ENCODE results near the gene MAP3K7. TPM values are rescaled to one million over a fixed set of nuclear protein-coding genes. Genes with fewer than 3 reads are reported as not detected.

The MAP3K7 gene
- 28.3 and 47.9 TPM in 2 replicates for total RNA-seq

DNA sequence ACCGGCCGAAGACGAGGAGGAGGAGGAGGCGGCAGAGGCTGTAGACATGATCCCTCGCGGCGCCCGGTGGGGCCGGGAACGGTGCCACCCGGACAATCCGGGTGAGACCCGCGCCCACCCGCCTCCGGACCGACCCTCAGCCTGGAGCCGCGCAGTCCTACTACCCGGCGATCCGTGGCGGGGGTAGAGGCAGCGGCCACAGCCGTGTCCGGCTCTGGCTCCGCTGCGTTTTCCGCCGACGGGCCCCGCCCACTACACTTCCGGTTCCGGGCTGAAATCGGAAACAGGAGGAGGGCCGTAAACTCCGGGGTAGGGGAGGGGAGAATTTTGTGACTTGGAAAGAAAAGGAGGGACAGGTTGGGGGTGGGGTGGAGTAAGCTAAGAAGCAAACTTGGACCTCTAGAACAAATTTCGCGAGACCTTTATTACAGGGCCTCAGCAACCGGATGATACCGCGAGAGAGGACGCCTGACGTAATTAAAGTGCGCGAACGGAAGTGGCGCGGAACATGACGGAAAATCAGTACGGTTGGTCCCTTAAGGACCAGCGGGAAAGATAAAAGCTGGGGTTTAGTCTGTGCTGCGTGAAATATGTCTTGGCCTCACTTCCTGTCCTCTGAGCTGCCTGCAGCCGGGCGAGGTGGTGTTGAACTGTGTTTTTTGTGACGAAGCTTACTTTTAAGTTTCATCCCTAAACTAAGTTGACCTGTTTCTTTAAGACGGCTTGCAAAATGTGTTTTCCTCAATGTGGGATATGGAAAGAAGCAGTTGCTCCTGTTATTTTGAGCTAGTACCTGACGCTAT, at the start of gene MAP3K7:
Gene MAP3K7 (minus strand): TSS at position 237 of the 803 bp plus-strand sequence. CDS start 189 bp downstream, at position 48.
- peak; percentile 94 for DNase-seq (ENCODE audit: low read depth)

- DNase-seq (ENCODE audit: low read depth), result no peak
Measured at GRCh38 chr6:90631046-90631445, 44.2 kb upstream of the MAP3K7 start.

DNA sequence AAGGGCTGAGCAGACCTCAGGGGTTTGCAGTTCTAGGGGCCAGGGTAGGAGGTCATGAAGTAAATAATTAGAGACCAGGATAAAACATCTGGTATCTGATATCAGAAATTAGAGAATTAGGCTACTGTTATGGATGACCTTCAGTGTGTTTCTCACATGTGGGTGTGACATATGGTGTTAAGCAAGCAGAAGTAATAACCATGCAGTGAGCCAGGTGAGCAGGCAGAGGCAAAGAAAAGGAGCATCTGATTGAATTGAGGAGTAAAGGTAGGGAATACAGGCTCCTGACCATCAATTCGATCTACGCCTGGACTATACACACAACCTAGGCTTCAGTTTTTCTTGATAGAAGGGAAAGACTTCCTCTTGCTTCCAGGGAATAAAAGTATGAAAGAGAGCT, 34.7 kb upstream of the MAP3K7 start:
- DNase-seq (ENCODE audit: low read depth), result no peak

GRCh38 chr6:90619221-90619620, 32.3 kb upstream of the MAP3K7 start:
- no peak for DNase-seq (ENCODE audit: low read depth)

- no peak for DNase-seq (ENCODE audit: low read depth)
Measured at GRCh38 chr6:90612313-90612680, 25.4 kb upstream of the MAP3K7 start.

DNA sequence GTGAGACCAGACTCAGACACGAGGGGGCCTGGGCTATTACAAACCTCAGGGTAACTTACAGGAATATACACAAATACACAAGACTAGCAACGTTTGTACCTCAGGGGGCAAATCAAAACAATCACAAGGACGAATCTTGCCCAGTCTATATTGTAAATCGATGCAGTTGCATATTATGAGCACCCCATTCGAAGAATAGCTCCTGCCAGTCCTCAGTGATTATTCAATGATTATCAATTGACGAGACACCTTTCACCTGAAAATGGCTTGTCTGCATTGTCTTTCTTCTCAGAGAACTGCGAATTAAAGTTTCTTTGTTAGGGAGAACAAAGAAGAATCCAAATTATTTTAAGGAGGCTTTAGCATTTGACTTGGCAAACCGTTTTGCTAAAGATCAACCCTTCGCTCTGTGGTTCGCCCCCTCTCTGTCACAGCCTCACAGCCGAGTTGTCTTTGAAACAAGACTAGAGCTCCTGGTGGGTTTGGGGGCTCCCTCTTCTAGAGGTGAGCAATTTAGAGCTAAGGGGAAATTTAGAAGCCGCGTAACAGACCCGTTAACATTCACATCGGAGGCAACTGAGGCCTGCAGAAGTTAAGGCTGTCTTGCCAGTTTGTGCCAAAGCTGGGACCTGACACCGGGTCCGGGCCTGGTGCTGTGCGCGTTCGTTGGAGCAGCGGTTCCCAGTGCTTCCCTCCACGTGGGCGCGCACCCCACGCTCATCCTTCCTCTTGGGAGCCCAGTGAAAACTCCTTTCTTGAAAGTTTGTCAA, 24.9 kb upstream of the MAP3K7 start:
- no peak for DNase-seq (ENCODE audit: low read depth)

DNA sequence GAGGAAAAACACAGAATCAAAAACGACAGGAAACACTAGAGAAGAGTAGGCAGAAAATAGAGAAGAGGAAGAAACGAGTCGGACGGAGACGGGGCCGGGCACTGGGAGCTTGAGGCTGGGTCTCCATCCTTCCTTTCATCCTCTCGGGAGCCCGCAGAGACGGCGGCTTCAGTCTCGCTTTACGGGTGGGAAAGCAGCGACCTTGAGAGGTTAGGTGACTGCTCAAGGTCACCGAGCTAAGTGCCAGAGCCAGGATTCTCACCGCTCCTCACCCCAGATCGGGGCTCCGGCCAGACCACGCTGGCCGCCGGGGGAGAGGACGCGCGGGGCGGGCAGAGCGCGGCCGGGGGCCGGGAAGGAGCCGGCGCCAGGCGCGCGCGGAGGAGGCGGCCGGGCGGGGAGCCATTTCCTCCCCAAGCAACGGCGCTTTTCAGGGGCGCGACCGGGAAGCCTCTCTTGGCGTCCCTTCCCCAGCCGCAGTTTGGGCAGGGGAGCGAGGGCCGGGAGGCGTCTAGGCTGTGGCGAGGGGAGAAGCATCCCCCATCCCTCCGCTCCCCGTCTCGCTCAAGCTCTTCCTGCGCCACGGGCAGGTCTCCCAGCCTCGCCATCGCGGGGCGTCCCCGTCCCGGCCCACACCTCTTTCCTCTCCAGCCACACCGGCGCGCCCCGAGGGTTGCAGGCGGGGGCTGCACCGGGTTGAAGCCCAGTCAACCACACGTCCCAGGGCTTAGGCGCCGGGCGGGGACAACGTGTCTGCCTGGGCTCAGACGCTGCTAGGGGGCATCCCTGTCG, 24.1 kb upstream of the MAP3K7 start:
- no peak for DNase-seq (ENCODE audit: low read depth)

DNA sequence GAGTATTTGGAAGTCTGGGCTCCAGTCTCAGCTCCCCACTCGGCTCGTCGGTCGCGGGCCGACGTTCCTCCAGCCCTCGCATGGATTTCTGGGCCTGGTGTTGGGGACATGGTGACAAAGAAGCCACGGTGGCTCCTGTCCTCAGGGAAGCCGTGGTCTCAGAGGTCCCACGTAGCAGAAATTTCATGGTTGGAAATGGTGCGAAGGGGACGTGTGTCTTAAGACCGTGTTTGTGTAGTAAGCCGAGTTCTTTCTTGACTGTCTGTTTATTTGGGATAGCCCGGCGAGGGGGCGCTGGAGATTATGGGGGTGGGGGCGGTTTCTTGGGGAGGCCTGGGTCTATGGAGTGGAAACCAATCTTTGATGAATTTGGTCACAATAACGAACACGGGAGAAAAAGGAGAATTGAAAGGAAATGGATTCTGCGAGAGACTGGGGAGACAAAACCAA, 23.5 kb upstream of the MAP3K7 start:
- no peak for DNase-seq (ENCODE audit: low read depth)

DNA sequence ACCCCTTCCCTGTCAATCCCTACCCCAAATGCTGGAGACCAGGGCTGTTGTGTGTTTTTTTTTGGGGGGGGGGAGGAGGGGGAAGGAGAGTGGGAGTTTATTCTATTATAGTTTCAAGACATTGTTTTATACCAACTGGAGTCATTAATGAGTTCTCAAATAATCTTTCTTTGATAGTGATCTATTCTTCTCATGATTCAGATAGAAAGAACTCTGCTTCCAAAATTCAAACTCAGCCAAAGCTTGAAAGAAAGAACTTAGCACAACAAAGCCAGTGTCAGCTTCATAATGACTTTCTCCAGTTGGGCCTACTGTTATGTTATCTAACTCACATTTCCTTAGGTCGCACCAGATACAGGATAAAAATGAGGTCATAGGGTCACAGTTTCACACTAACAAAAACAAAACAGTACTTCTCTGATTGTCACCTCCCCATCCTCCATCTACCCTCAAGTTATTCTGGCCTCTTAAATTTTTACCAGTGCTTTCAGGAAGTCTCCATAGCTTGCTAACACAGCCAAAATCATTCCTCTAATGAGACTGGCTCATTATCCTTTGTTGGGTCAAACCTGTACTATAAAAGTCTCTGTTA, 19.0 kb upstream of the MAP3K7 start:
- no peak for DNase-seq (ENCODE audit: low read depth)

GRCh38 chr6:90604546-90604945, 17.7 kb upstream of the MAP3K7 start:
- no peak for DNase-seq (ENCODE audit: low read depth)

- no peak for DNase-seq (ENCODE audit: low read depth)
Measured at GRCh38 chr6:90599151-90599550, 12.3 kb upstream of the MAP3K7 start.

DNA sequence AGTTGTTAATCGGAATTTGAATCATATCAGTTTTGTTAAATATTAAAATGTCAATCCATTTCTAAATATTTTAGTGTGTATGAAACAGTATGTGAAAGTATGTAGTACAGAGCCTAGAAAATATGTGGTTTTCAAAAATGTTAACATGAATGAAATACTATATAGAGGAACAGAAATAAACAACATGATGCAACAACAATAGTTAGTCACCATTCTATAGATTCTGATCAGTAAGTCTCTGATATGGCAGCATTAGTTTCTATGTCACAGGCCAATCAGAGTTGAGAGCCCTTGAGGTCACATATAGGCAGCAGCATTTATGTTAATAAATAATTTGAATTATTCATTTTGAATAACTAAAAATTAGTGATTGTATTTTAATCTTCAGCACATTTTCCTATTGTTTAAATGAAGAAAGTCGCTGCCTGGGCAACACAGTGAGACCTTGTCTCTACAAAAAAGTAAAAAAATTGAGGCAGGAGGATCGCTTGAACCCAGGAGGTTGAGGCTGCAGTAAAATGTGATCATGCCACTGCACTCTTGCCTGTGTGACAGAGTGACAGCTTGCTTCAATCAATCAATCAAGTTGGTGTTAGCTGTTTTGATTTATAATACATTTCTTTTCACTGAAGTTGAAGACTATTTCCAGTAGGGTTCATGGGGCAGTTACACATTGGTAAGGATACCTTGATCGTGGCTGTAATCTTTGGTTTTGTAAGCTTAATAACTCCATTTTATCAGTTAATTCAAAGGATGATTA, 11.5 kb upstream of the MAP3K7 start:
- no peak for DNase-seq (ENCODE audit: low read depth)

- DNase-seq (ENCODE audit: low read depth), result no peak
Measured at GRCh38 chr6:90596967-90597539, 10.2 kb upstream of the MAP3K7 start.

DNA sequence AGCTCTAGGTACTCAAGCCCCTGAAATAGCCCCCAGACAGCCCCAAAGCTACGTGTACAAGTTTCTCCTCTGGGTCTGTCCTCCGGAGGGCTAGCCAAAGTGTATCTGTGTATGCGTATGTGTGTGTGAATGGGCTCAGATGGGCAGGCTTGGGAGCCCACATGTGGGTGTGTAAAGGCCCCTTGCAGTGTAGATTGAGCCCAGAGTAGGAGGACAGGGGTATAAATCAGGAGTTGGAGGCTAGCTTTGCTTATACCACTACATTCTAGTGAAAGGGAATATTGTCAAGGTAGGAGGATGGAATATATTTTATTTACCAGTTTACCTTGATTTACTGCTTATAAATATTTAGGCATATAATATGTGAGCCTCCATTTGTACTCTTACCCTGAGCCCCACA, 9.0 kb upstream of the MAP3K7 start:
- no peak for DNase-seq (ENCODE audit: low read depth)

DNA sequence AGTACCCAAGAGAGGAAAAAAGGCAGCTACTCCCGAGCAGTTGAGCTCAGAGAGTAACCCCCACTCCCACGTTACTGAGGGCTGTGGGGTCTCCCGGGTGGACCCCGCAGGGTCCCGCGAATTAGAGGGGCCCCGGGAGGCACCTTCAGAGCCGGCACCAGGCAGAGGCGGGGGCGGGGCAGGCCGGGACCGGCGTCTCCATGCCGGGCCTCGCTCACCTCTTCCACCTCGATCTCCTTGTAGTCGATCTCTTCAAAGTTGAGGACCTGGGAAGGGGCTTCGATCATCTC, 381 bp downstream of the MAP3K7 start:
- DNase-seq (ENCODE audit: low read depth), result no peak

- DNase-seq (ENCODE audit: low read depth), result no peak
Measured at GRCh38 chr6:90584636-90585255, 2.1 kb downstream of the MAP3K7 start.

DNA sequence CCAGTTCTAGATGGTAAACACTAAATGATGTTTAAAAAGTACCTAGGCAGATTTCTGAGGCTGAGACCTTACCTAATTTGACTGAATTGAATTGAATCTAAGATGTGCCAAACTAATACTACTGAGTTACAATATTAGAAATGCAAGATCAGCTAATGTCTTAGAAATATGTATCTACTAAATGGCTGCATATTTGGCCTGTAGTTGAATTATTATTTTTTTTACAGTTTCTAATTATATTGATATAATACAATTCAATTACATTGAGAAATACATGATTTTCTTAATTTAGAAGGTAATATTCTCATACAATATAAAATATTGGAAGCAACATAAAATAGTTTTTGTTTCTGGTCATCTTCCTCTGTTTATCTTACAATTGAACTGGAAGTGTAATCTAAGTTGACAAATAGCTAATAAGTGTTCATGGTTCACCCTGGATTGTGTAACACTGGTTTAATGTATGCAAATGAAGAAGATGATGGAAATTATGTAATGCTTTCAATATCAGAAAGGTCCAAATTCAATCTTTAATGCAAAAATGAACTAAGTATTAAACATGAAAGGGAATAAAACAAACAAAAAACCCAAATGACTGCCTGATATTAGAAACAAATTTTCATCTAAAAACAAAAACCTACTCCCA, 2.9 kb downstream of the MAP3K7 start:
- no peak for DNase-seq (ENCODE audit: low read depth)

DNA sequence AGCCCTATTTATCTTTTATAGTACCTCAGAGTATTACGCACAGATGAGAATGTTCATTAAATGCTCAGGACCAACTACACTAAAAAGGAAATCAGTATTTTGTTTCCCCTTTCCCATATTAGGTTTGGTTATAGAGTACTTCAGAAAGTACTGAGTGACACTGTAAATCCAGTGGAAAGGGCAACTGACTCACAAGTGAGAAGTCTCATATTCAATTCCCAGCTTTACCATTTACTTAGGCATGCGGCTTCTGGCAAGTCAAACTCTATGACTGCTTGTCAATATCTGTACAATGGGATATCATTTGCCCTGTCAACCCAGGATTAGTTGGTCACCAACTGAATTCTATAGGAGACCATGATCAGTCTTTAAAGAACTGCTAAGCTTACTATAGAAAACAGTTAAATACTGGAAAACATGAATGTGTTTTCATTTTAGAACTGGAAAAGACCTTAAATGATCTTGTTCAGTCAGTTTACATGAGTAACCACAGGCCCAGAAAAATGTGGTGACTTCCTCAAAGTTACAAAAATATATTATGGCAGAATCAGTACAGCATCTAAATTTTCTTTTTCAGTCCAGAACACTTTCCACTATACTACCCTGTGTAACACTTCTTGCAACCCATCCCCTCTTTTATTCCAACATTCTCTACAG, 3.6 kb downstream of the MAP3K7 start:
- no peak for DNase-seq (ENCODE audit: low read depth)

DNA sequence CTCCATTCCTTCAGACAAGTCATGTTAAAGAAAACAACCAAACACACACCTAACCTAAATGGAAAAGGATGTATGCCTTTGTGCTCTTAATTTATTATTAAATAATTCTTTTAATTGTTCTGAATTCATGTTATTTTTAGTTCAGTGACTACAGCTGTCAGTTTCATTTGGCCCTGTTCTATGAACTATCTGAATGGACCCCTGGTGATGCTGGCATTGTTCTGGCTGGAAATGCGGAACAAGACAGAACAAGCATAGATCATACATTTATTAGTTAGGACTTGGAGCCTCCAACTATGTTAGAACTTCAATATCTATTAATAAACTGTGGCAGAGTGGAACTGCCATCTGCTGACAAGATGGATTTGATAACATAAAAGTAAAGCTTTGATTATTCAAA, 5.7 kb downstream of the MAP3K7 start:
- no peak for DNase-seq (ENCODE audit: low read depth)

Measured in renal cortical epithelial cell (primary cell).